Measurements from ENCODE around the gene ARFIP1.
"Not testable (repeated sequence)": the region's sequence is repeated elsewhere in the genome, so short reads cannot be mapped to it uniquely, and the experiment has no call there.

ARFIP1 gene, protein sequence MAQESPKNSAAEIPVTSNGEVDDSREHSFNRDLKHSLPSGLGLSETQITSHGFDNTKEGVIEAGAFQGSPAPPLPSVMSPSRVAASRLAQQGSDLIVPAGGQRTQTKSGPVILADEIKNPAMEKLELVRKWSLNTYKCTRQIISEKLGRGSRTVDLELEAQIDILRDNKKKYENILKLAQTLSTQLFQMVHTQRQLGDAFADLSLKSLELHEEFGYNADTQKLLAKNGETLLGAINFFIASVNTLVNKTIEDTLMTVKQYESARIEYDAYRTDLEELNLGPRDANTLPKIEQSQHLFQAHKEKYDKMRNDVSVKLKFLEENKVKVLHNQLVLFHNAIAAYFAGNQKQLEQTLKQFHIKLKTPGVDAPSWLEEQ

DNA sequence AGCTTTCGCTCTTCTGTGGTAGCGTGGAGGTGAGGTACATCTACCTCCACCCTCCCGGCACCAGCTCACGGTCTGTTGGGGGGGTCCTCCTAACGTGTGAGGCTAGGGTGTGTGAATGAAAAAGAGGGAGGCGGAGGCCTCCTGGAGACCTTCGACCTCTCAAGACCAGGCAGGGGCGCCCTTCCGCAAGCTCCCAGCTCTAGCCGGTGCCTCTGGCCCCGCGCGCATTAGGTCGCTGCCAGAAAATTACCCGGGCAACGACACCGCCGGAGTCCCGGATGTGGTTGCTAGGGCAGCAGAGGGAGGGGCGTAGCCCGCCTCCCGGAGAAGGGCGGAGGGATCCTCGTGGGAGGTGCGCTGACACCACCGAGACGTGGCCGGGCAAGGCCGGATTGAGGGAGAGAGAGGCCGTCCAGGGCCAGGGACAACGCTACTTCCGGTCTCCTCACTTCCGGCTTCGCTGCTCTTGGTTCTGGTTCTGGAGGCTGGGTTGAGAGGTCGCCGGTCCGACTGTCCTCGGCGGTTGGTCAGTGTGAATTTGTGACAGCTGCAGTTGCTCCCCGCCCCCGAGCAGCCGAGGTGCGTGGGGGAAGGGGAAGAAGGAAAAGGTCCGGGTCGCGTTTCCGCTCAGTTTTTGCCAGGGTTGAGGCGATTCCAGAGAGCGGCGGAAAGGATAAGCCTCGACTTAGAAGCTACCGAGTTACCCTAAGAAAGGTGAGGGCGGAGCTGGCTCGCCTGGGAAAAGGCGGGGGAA is at the start of gene ARFIP1, which contains the start of gene TIGD4:
TSS of gene ARFIP1 (plus strand) at position 442 of the 754 bp plus-strand sequence. CDS start 49,680 bp downstream, outside the sequence.
TSS of gene TIGD4 (minus strand) at position 218 of the 754 bp plus-strand sequence. CDS start 8,726 bp downstream, outside the sequence.
- peak; percentile 75 for DNase-seq

DNA sequence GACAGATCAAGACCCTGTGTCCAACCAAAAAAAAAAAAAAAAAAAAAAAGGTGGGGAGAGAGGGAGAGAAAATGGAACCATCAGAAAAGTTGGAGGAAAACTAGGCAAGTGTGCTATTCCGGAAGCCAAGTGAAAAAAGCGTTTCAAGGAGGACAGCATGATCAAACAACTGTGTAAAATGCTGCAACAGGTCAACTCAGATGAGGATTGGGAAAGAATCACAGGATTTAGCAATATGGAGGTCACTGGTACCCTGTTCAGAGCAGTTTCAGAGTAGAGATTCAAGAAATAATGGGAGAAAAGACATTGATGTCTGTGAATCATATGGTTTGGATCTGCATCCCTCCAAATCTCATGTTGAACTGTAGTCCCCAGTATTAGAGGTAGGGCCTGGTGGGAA is 47.8 kb upstream of the ARFIP1 start:
- no peak for DNase-seq

DNA sequence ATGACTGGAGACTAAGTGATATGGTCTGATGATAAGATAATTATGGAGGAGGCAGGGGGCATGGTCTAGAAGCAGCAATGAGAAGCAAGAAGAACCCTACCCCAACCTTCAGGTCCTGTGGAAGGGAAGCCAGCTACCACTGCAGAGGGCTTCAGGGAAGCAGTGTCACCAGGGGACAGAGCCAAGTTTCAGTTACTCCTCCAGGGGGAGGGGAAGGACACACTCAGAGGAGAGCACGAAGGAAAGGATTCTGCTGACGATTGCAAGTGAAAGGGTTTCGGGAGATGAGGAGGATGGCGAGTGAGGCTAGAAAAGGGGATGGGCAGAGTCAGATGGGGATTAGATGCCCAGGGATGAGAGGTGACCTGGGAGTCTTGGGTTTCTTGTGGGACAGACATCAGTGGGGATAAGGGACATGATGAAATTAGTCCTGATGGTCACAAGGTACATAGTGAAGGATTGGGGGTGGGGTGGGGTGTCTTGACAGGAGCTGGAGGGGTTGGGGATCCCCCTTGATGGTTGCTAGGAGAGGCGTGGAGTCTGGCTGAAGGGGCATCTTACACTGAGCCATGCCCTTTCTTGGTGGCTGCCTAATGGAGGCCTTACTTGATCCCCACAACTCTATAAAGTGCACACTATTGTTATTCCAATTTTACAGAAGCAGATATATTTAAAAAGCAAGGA is 45.6 kb upstream of the ARFIP1 start:
- no peak for DNase-seq

DNA sequence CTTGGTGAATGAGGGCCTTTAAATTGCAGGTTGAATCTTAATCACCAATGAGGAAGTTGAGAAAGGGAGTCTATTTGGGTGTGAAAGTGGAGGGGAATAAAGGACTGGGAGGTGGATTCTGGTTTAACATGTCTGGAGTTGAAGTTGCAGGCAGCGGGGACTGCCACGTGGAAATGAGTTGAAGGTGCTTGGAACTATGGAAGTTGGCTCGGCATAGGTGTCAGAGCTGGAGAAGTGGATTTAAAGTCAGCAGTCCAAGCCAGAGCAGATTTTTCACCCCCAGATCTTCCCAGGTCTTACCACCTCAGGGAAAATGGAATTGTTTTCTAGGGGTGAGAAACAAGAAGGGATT is 45.1 kb upstream of the ARFIP1 start:
- DNase-seq: no peak

GRCh38 chr4:152735396-152735859 is 44.3 kb upstream of the ARFIP1 start:
- no peak for DNase-seq

DNA sequence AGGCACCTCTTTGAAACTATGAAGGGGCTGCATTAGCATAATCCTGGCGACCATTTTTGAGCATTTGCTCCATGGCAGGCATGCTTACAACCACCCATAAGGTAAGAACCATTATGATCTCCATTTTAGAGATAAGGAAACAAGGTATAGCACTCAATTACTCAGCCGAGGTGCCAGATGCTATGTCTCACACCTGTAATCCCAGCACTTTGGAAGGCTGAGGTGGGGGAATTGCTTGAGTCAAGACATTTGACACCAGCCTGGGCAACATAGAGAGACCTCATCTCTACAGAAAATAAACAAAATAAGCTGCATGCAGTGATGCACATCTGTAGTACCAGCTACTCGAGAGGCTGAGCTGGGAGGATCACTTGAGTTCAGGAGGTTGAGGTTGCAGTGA is 43.8 kb upstream of the ARFIP1 start:
- no peak for DNase-seq

DNA sequence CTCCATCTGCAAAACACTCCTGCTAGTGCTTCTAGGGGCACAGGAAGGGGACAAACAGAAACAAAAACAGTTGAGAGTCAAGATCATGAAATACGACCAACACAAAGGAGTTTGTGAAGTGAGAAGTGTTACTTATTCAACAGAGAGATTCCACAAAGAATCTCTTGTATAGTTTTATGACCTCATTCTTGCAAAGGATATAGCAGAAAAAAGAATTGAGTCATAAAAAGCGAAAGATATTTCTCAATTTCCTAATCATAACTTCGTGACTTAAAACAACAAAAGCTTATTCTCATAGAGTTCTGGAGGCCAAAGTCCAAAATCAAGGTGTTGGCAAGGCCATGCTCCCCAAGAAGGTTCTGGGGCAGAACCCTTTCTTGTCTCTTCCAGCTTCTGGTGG is 40.9 kb upstream of the ARFIP1 start:
- no peak for DNase-seq

DNA sequence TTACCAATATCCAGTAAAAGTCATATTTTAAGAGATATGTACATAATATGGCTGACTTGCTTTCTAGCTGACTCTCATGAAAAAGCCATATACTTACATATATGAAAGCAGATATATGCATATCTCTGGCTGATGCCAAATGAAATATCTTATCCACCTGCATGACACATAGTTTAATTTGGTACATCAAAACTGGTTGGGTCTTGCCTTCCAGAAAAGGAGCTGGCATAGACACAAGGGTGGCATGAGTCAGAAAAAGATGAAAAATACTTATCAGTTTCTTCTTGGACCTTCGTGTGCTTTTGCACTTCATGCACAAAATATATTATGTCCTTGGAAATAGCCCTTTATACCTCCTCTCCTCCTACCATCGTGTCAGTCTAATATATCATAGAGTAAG is 32.3 kb upstream of the ARFIP1 start:
- DNase-seq: no peak

GRCh38 chr4:152748619-152749018 is 31.1 kb upstream of the ARFIP1 start:
- no peak for DNase-seq

- DNase-seq: no peak
Measured at GRCh38 chr4:152763796-152764195, 16.0 kb upstream of the ARFIP1 start.

DNA sequence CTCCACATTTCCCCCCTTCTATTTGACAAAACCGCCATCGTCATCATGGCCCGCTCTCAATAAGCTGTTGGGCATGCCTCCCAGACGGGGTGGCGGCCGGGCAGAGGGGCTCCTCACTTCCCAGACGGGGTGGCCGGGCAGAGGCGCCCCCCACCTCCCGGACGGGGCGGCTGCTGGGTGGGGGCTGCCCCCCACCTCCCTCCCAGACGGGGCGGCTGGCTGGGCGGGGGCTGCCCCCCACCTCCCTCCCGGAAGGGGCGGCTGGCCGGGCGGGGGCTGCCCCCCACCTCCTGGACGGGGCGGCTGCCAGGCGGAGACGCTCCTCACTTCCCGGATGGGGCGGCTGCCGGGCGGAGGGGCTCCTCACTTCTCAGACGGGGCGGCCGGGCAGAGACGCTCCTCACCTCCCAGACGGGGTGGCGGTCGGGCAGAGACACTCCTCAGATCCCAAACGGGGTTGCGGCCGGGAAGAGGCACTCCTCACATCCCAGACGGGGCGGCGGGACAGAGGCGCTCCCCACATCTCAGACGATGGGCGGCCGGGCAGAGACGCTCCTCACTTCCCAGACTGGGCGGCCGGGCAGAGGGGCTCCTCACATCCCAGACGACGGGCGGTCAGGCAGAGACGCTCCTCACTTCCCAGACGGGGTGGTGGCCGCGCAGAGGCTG is 14.6 kb upstream of the ARFIP1 start:
- not testable (repeated sequence) for DNase-seq

DNA sequence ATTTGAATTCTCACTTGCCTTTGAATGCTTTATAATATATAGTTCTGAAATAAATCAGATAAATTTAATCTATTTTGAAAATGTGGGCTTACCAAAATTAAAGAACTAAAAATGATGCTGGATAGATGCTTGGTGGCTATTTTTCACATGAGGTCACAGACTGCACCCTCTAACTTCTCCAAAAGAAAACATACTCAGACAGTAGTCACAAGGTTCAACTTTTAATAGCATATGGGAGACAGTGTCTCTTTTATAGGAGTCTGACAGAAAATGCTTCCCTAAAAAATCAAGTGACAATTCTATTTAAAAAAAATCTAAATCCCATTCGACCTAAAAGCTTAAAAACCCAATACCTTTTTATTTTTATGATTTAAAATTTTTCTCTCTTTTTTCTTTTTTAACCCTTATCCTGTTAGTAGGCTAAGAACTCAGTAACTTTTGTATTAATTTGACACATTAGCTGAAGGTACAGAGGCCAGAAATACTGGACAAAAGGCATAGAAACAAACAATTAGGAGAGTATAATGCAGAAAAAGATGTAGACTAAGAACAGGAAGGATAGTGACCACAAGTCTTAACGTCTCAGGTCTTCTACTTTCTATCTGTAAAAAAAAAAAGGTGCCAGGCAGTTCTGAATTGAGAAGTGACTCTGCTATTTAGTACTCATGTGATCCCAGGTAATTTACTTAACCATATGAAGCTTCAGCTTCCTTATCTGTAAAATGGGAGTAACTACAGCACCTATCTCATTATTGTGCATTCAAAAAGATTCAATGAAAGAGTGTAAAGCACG is 7.8 kb upstream of the ARFIP1 start:
- no peak for DNase-seq

GRCh38 chr4:152773339-152773738 is 6.4 kb upstream of the ARFIP1 start:
- DNase-seq: no peak

DNA sequence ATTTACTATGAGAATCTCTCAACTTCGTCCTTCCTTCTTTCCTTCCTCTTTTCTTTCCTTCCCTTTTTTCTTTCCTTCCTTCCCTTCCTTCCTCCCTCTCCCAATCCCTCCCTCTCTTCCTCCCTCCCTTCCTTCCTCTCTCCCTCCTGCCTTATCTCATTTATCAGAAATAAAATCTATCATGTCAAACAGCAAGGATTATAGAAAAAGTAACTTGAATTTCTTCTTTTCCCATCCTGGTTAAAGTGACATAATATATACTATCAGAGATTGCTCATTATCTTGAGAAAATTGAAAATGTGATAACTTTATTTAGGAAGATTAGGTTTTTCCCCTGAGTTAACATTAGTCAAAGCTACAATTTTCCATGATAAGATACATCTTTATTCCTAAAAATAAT is 5.8 kb upstream of the ARFIP1 start:
- no peak for DNase-seq

DNA sequence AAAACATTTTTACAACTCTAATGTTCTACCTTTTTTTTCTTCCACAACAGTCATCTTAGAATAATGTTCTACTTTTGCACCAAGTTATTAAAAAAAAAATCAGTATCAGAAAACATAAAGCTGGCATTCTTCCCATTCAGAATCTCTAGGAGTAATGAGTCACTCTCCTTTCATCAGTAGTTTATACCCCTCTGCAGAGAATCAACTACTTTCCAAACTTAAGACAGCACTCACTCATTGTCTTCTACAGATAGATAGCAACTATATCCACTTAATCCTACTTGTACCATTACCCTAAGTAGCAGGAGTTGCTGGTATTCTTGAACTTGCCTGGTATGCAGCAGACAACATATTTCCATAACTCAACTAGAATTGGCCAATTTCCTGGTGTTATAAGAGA is 3.4 kb upstream of the ARFIP1 start:
- DNase-seq: no peak

- DNase-seq: no peak
Measured at GRCh38 chr4:152777488-152777887, 2.3 kb upstream of the ARFIP1 start.

GRCh38 chr4:152778656-152779512 is 870 bp upstream of the ARFIP1 start:
- DNase-seq: no peak

DNA sequence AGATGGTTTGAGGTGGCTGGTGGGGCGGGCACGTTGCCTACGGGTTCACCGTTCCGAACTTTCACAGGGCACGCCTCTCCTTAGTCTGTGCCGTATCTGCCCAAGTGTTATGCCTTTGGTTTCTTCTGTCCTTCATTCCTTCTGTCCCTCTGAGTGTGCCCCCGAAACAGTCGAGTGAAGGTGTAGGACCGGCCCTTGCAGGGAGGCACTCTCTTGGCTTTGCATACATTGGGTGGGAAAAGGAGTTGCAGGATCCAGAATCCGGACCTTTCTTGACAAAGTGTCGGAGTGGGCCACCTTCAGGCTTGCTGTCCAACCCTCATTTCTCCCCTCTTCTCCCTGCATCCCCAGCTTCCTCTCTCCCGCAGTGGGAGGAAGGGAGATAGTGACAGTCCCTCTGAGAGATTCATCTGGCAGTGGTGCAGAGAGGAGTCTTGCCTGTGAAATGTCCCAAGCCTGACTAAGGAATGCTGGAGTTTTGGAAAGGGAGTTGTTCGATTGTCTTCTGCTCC is 569 bp downstream of the ARFIP1 start:
- no peak for DNase-seq

DNA sequence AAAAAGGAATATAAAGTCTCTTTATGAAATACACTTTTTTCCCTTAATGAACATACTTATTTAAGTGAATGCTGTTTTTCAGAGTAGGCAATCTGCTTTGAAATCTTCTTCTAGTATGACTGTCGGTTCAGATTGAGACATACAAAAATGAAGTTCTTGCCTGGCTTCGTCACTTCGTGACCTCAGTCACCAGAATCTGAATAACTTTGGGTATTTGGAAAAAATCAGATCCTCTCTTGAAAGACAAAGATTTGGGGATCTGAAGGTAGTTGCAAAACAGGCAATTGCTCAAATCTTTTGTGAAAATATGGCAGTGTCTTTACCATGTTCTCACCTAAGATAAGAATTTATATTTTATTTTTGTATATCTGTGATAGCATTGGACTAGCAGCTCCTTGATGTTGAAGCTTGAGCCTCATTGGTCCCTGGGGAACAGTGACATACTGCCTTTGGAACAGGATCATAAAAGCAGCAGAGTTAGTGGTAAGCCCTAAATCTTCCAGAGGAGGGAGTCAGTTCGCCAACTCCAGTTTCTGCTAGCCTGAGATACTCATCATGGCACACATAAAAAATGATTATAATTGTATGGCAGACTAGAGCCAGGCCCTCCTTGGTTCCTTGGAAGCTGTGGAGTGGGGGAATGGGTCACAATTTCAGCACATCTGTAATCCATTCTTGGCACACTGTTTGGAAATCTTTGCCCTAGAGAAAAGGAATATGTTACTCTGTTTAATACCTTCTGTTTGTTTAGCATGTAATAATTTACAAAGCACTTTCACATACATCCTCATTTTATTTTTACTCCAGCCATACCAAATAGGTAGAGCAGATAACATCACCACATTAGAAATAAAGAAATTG is 5.0 kb downstream of the ARFIP1 start:
- peak; percentile 12 for DNase-seq
